Dendritic cell treated with granulocyte-macrophage colony-stimulating factor and Interleukin-4, amounts not matched to agents 40 ng/mL and 50 ng/mL, for 4 days (primary cell): Measurements from ENCODE around the gene CD7.

Source experiments
- H3K27ac Mint-ChIP-seq: one replicate; pipeline ENCODE4 v1.8.0; 2022; ENCODE audit warnings: mild to moderate bottlenecking, mixed read lengths
- H3K27me3 Mint-ChIP-seq: one replicate; pipeline ENCODE4 v1.8.0; 2022; ENCODE audit warnings: mild to moderate bottlenecking, mixed read lengths
- H3K36me3 Mint-ChIP-seq: one replicate; pipeline ENCODE4 v1.8.0; 2022; ENCODE audit warnings: low read depth, mixed read lengths
- H3K4me1 Mint-ChIP-seq: one replicate; pipeline ENCODE4 v1.8.0; 2022; ENCODE audit warnings: low read depth, mixed read lengths
- H3K4me3 Mint-ChIP-seq: one replicate; pipeline ENCODE4 v1.8.0; 2022; ENCODE audit warnings: mild to moderate bottlenecking, moderate library complexity, mixed read lengths
- H3K9me3 Mint-ChIP-seq: one replicate; pipeline ENCODE4 v1.8.0; 2022; ENCODE audit warnings: mixed read lengths
- intact Hi-C: fragments of 100-400 bp; cut with micrococcal nuclease; formaldehyde crosslinking; loops from one replicate; pipeline ENCODE4 v1.15.0; 2022

Gene CD7

DNA sequence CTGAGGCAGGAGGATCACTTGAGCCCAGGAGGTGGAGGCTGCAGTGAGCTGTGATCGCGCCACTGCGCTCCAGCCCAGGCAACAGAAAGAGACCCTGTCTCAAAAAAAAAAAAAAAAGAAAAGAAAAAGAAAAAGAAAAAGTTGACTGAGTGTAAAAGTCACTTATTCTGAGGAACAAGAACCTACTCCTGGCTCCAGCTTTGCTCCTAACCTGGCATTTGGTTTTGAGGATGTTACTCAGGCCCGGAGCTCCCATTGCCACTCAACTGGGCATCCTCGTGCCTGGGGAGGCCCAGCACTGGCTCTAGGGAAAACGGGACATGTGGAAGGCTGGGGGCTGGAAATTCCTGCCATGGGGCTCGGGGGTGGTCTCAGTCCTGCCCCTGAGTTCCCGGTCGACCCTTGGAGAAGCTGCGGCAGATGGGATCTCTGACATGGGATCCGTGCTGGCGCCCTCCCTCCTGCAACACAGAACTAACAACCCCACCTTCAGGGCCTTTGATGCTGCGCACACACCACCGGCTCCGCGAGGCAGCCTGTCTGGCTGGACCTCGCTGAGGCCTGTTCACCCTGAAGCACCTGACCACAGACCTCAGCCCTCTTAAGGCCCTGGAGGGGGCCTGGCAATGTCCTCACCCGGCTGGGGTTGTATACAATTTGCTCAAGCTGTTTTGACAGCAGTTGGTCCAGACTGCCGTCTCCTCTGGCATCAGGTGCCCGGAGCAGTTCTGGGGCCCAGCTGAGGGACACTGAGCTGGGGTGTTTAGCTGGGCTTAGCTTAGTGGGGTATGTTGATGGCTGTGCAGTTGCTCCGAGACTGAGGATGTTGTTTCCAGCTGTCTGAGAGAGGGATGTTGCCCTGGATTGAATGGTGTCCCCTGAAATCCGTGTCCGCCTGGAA is 12.3 kb downstream of the CD7 start:
- intact Hi-C loops = no loop called here
- peaks cover 84% of the 10 kb centered on the region for H3K27me3 Mint-ChIP-seq
- H3K4me3 Mint-ChIP-seq = no peak overlapping the region
- H3K36me3 Mint-ChIP-seq = no peaks in the 10 kb centered on the region
- H3K27ac Mint-ChIP-seq = no peak overlapping the region
- H3K9me3 Mint-ChIP-seq = no peaks in the 10 kb centered on the region
- H3K4me1 Mint-ChIP-seq = peaks cover 31% of the 10 kb centered on the region

DNA sequence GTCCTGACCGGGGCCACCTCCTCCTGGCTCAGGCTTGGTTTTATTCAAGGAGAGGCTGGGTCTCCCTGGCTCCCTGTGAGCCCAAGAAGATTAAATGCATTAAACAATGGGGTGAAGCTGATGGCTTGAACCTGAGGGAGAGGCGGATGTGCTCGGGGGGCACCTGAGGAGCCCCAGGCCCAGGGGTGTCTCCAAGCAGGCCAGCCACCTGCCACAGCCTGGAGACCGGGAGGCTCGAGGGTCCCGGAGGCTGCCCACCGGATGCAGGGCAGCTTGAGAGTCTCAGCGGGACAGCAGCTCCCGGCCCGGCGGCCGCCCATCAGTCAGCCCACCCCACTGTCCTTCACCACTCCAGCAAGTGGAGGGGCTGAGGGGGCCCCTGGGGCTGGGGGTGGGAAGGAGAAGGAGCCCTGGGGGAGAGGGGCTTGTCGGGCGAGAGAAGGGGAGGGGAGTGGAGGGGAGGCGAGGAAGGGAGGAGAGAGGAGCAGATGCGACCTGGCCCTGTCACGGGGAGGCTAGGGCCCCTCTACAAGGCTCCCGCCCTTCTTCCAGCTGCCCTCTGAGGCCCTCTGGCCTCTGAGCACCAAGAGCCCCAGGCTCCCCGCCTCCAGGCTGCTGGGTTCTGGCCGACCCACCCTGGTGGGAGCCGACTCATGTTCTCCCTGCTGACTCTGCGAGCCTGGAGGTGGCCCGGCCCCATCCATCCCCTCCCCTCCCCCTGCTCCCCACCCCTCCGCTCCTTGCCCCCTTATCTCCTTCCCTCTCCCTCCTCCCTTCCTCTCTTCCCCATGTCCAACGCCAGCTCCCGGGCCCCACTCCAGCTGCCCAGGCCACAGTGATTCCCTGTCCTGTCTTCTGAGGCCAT is 13.2 kb downstream of the CD7 start:
- intact Hi-C loops = no loop called here

DNA sequence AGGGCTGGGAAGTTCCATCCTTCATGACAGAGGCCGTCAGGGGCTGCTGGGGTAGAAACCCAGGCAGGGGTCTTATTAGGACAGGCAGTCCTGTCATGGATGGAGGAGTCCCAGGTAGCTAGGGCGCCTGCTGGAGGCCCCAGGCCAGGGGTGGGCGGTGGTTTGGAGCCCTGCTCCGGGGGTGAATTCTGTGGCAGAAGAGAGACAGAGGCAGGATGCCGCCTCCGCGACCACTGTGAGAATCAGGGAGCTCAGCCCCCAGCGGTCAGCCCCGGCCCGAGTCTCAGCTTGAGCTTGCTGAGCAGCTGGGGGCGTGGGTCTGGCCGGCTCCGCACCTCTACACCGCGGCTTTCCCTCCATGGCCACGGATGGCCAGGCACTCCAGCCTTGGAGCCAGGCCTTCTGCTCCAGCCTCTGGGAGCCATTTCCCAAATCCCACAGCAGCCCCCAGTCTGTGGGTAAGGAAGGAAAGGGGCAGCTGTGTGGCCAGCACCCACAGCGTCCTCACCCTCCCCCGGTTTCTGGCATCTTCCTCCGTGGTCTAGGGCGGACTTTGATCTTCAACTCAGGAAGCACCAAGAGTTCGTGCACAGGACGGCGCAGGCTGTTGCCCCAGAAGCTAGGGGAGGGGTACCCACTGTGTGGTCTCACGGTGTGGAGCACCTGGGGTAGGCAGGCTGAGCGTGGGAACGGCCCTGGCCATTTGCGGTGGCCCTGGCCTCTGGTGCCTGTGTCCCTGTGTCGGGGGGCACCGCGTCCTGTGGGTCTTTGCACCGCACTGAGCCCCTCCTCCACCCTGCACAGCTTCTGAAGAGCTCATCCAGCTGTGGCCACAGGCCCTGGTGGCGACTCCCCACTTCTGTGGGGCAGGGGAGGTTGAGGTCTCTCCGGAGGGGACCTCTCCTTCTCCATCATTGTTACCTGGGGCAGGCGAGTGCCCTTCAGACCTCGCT is 14.1 kb downstream of the CD7 start:
- H3K27ac Mint-ChIP-seq = no peak overlapping the region
- H3K4me3 Mint-ChIP-seq = no peak overlapping the region
- H3K4me1 Mint-ChIP-seq = peaks cover 44% of the 10 kb centered on the region

More for the DNA sequence above, 13.2 kb downstream of the CD7 start:
- no peaks in the 10 kb centered on the region for H3K36me3 Mint-ChIP-seq
- no peak overlapping the region for H3K27ac Mint-ChIP-seq
- peaks cover 35% of the 10 kb centered on the region for H3K4me1 Mint-ChIP-seq
- H3K9me3 Mint-ChIP-seq = no peaks in the 10 kb centered on the region
- no peak overlapping the region for H3K4me3 Mint-ChIP-seq
- H3K27me3 Mint-ChIP-seq = peaks cover 82% of the 10 kb centered on the region

DNA sequence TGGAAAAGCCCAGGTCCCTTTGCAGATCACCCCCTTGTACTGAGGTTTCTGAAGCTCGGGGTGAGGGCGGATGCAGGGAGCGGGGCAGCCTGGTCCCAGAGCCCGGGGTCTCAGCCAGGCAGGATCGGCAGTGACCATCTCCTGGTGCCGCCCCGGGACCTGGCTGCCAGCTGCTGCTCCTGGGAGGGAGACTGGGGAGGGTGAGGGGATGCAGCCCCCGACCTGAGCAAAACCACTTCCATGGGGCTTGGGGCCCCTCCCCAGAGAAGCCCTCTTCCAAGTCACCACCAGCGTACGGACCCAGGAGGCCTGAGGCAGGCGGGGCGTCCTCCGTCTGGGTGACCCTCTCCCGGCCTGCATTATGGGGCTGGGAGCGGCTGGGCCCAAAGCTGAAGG is 14.8 kb downstream of the CD7 start:
- H3K4me1 Mint-ChIP-seq = peaks cover 51% of the 10 kb centered on the region
- H3K4me3 Mint-ChIP-seq = no peak overlapping the region
- peaks cover 72% of the 10 kb centered on the region for H3K27me3 Mint-ChIP-seq
- H3K36me3 Mint-ChIP-seq = no peaks in the 10 kb centered on the region
- intact Hi-C loops = no loop called here
- H3K27ac Mint-ChIP-seq = no peak overlapping the region
- no peaks in the 10 kb centered on the region for H3K9me3 Mint-ChIP-seq

More for the DNA sequence above, 14.1 kb downstream of the CD7 start:
- H3K36me3 Mint-ChIP-seq = no peaks in the 10 kb centered on the region
- intact Hi-C loops = no loop called here
- no peaks in the 10 kb centered on the region for H3K9me3 Mint-ChIP-seq
- peaks cover 77% of the 10 kb centered on the region for H3K27me3 Mint-ChIP-seq

DNA sequence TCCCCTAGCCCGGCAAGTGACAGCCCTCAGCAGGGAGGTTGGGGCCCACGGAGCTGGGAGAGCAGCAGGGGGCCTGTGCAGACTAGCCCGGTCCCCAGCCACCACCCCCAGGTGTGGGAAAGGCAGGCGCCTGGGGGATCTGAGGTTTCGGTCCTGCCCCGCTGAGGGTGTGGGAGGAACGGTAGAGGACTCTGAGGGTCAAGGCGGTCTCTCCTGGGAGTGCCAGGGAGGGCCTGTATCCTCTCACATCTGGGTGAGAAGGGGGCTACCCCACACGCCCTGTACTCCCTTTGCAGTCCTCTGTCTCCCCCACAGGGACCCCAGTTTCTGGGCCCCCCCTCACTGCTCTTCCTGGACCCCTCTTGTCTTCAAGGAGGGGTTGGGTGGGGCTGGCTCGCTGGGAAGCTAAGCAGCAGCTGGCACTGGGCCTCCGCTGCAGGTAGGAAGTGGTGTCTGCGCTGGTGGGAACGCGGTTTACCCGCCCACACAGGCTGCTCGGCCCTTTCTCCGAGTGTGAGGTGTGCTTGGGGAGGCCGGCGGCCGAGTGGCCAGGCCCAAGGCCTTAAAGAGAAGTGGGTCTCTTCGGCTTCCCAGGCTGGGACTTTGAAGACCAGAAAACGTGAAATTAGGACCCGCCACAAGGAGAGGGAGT is 15.4 kb downstream of the CD7 start:
- H3K4me3 Mint-ChIP-seq = no peak overlapping the region
- H3K27ac Mint-ChIP-seq = no peak overlapping the region
- no peaks in the 10 kb centered on the region for H3K9me3 Mint-ChIP-seq
- H3K27me3 Mint-ChIP-seq = peaks cover 75% of the 10 kb centered on the region
- intact Hi-C loops = no loop called here
- H3K36me3 Mint-ChIP-seq = no peaks in the 10 kb centered on the region
- peaks cover 56% of the 10 kb centered on the region for H3K4me1 Mint-ChIP-seq

DNA sequence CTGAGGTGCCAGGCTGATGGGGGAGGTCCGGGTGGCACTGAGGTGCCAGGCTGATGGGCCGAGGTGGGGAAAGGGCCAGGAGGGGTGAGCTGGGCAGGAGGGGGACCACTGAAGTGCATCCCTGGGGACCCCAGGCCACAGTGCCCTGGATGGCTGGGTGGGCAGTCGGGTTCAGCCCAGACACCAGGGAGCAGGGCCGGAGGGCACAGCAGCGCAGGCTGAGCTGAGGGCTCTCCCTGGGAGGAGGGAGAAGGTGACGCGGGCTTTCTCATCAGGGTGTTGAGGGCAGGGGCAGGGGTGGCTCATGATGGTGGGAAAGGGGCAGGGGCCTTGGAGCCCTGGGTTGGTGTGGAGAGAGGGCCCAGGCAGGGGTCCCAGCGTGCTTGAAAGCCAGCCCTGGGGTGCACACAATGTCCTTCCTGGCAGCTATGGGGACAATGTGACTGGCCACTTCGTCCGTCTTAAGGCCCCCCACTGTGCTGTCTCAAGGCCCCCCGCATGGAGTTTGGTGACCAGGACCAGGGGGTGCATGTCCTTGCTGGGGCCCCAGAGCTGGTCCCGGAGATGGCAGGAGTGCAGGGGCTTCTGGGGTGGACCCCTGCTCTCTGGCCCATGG is 16.0 kb downstream of the CD7 start:
- H3K27me3 Mint-ChIP-seq = peaks cover 72% of the 10 kb centered on the region
- H3K36me3 Mint-ChIP-seq = no peaks in the 10 kb centered on the region
- H3K4me3 Mint-ChIP-seq = no peak overlapping the region
- intact Hi-C loops = no loop called here
- peaks cover 62% of the 10 kb centered on the region for H3K4me1 Mint-ChIP-seq
- peak overlapping the region; percentile 63 for H3K27ac Mint-ChIP-seq
- H3K9me3 Mint-ChIP-seq = no peaks in the 10 kb centered on the region

DNA sequence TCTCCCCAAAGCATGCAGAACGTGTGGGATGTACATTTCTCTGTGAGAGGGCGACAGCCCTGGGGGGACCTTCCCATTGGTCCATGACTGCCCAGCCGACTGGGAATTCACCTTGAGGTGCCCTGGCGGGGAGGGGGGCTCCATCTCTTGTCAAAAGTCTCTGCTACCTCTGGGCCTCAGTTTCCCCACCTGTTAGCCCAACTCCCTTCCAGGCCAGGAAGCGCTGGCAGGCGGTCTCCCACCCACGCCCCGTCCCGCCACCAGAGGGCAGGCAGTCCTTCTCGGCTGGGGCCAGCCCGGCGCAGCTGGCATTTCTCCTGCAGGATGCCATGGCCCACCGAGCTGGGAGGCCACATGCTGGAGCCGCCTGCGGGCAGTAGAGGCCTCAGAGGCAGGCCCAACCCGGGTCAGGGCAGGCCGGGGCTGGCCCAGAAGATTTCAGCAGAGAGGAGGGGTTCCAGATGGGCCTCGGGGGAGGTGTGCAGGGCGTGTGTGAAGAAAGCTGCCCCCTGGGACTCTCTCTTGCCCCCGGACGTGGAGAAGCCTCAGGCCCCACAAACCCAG is 16.6 kb downstream of the CD7 start:
- no peak overlapping the region for H3K4me3 Mint-ChIP-seq

DNA sequence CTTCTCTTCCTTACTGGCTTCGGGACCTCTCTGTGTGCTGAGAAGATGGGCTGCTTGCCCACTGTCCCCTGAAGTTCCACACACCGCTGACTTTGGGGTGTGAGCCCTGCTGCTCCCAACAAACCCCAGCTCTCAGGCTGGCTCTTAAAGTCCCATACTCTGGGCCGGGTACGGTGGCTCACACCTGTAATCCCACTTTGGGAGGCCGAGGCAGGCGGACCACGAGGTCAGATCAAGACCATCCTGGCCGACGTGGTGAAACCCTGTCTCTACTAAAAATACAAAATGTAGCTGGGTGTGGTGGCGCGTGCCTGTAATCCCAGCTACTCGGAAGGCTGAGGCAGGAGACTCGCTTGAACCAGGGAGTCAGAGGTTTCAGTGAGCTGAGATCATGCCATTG is 17.2 kb downstream of the CD7 start:
- H3K27ac Mint-ChIP-seq = peak overlapping the region; percentile 63
- intact Hi-C loops = no loop called here
- no peak overlapping the region for H3K4me3 Mint-ChIP-seq
- peaks cover 70% of the 10 kb centered on the region for H3K4me1 Mint-ChIP-seq
- no peaks in the 10 kb centered on the region for H3K9me3 Mint-ChIP-seq
- H3K27me3 Mint-ChIP-seq = peaks cover 66% of the 10 kb centered on the region
- no peaks in the 10 kb centered on the region for H3K36me3 Mint-ChIP-seq

More for the DNA sequence above, 16.6 kb downstream of the CD7 start:
- peak overlapping the region; percentile 63 for H3K27ac Mint-ChIP-seq
- no peaks in the 10 kb centered on the region for H3K9me3 Mint-ChIP-seq
- intact Hi-C loops = no loop called here
- H3K27me3 Mint-ChIP-seq = peaks cover 66% of the 10 kb centered on the region
- H3K36me3 Mint-ChIP-seq = no peaks in the 10 kb centered on the region
- peaks cover 65% of the 10 kb centered on the region for H3K4me1 Mint-ChIP-seq

DNA sequence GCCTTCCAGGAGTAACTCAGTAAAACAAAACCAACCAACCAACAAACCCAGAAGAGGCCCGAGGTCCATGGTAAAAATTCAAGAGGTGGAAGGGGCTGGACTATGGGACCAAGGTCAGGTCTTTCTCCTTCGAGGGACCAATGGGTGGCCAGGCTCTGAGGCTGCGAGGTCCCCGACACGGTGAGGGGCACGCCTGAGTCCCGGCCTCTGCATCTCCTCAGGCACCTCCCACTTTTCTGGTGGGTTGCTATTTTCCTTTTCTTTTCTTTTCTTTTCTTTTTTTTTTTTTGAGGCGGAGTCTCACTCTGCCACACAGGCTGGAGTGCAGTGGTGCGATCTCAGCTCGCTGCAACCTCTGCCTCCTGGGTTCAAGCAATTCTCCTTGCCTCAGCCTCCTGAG is 18.0 kb downstream of the CD7 start:
- Mint-ChIP-seq H3K9me3 (no peaks in the 10 kb centered on the region), H3K4me3 (no peak overlapping the region), H3K27me3 (peaks cover 59% of the 10 kb centered on the region), H3K36me3 (no peaks in the 10 kb centered on the region), H3K27ac (peak overlapping the region; percentile 96), H3K4me1 (peaks cover 78% of the 10 kb centered on the region)
- intact Hi-C loops = loop anchor here (10.0 kb wide), 1 partner anchor 65 kb away; no protein-coding TSS in a partner anchor

DNA sequence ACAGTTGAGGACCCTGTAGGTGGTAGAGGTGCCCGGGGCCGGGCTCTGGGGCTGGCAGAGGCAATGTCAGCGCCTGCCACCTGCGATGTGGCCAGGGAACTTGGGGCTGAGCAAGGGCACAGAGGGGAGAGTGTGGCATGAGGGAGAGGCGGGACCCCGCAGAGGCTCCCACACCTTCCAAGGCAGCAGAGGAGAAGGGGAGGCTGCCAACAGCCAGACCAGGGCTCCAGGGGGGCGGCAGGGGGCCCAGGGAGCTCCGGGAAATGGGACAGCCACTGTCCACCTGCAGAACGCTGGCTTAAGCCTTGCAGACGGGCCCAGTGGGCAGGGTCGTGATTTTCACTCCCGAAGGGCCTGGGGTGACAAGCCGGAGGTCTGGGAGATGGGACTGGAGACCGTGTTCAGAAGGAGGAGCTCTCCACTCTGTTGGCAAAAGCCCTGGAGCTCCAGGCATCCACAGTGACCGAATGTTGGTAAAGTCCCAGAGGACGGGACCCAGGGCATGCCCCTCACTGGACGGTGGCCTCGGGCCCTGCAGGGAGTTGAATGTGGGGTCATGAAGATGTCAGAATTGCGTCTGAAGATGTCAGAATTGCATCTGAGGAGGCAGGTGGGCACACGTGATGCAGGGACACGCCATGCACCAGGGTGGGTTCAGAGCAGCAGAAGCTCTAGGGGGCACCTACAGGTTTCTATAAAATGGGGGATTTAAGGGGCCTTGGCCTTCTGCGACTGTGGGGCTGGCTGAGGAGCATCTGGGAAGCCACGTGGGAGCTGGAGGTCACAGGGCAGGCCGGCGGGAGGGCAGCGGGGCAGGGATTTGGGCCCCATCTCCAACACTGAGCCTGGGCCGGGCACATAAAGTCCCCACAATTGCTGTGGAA is 18.6 kb downstream of the CD7 start:
- Mint-ChIP-seq H3K27me3 (peaks cover 53% of the 10 kb centered on the region), H3K27ac (peak overlapping the region; percentile 96), H3K9me3 (no peaks in the 10 kb centered on the region), H3K36me3 (no peaks in the 10 kb centered on the region), H3K4me1 (peaks cover 82% of the 10 kb centered on the region), H3K4me3 (peak overlapping the region; percentile 78)
- intact Hi-C loops = loop anchor here (10.0 kb wide), 1 partner anchor 64 kb away; no protein-coding TSS in a partner anchor

DNA sequence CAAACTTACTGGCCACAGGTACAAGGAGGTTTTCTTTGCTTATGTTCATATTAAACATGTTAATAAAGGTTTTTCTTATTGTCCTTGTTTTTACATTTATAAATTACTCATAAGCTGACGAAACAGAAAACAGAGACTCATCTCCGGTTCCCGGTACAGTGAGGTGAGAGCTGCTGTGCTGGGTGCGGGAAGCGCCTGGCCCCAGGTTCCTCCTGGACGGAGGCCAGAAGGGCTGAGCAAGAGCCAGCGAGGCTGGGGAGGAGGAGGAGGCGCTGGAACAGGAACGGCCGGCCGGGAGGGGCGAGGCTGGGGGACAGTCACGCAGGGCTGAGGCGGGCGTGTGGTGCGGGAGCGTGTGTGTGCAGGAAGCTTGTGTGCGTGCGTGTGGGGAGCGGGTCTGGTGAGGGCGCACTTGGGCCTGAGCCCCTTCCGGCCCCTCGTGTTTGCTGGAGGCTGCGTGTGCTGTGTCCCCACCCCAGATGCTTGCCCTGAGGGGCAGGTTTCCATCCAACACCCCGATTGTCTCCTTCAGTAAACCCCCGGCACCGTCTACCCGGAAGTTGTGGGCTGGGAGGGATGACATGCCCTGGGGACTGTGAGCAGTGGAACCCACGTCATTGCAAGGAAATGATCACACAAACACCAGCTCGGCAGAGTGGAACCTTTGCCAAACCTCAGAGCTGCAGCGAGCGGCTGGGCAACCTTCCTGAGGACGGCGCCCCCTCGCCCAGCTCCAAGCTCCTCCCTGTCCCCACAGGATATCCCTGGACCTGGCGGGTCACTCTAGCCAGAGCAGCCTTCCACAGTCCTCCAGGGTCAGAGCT is 19.5 kb downstream of the CD7 start:
- Mint-ChIP-seq H3K36me3 (no peaks in the 10 kb centered on the region), H3K4me1 (peaks cover 76% of the 10 kb centered on the region), H3K9me3 (no peaks in the 10 kb centered on the region), H3K4me3 (peak overlapping the region; percentile 78), H3K27me3 (peaks cover 45% of the 10 kb centered on the region), H3K27ac (peak overlapping the region; percentile 96)
- intact Hi-C loops = loop anchor here (10.0 kb wide), 1 partner anchor 63 kb away; no protein-coding TSS in a partner anchor
